GM21515 (cell line): Measurements from ENCODE around the gene PRR16.
A peak's percentile ranks its signal among the peaks of the same experiment; 100 is the strongest.
"Not testable (repeated sequence)": the region's sequence is repeated elsewhere in the genome, so short reads cannot be mapped to it uniquely, and the experiment has no call there.

Experiments used
- ATAC-seq: cut with Tn5 transposase; IDR thresholded peaks from one replicate; pipeline ENCODE4 v1.9.1; 2021; ENCODE audit not compliant: unreplicated experiment

The PRR16 gene

GRCh38 chr5:120463991-120464626 is at the start of gene PRR16:
Gene PRR16, plus strand, starts transcription at chr5:120464300.
- peak; percentile 55 for ATAC-seq

GRCh38 chr5:120415985-120416384 is 48.1 kb upstream of the PRR16 start:
- no peak for ATAC-seq

- no peak for ATAC-seq
These were observed 45.0 kb upstream of the PRR16 start for GRCh38 chr5:120419127-120419526.

- ATAC-seq: not testable (repeated sequence)
These were observed 37.3 kb upstream of the PRR16 start for GRCh38 chr5:120426633-120427275.

GRCh38 chr5:120430572-120430971 is 33.5 kb upstream of the PRR16 start:
- ATAC-seq: no peak

GRCh38 chr5:120432861-120433260 is 31.2 kb upstream of the PRR16 start:
- ATAC-seq: no peak

- no peak for ATAC-seq
These were observed 29.0 kb upstream of the PRR16 start for GRCh38 chr5:120435129-120435528.

- no peak for ATAC-seq
These were observed 27.1 kb upstream of the PRR16 start for GRCh38 chr5:120436996-120437395.

GRCh38 chr5:120442694-120443093 is 21.4 kb upstream of the PRR16 start:
- ATAC-seq: no peak

- no peak for ATAC-seq
These were observed 20.5 kb upstream of the PRR16 start for GRCh38 chr5:120443607-120444006.

GRCh38 chr5:120446068-120446492 is 18.0 kb upstream of the PRR16 start:
- no peak for ATAC-seq

- ATAC-seq: no peak
These were observed 17.2 kb upstream of the PRR16 start for GRCh38 chr5:120446901-120447300.

- no peak for ATAC-seq
These were observed 16.3 kb upstream of the PRR16 start for GRCh38 chr5:120447706-120448239.

- no peak for ATAC-seq
These were observed 14.6 kb upstream of the PRR16 start for GRCh38 chr5:120449501-120449900.

- ATAC-seq: no peak
These were observed 13.2 kb upstream of the PRR16 start for GRCh38 chr5:120450910-120451309.

- no peak for ATAC-seq
These were observed 12.7 kb upstream of the PRR16 start for GRCh38 chr5:120451445-120451844.

GRCh38 chr5:120452471-120452870 is 11.6 kb upstream of the PRR16 start:
- ATAC-seq: no peak

GRCh38 chr5:120454094-120454798 is 9.9 kb upstream of the PRR16 start:
- no peak for ATAC-seq

- no peak for ATAC-seq
These were observed 8.1 kb upstream of the PRR16 start for GRCh38 chr5:120456006-120456405.

GRCh38 chr5:120457839-120458507 is 6.1 kb upstream of the PRR16 start:
- peak; percentile 73 for ATAC-seq

GRCh38 chr5:120458508-120458847 is 5.6 kb upstream of the PRR16 start:
- ATAC-seq: not testable (repeated sequence)
